PC-3 (cell line): ENCODE data around the gene AEBP1.

Source experiments
- EZH2 ChIP-seq: fragments of 300-600 bp; sonication (generic); IDR thresholded peaks from one replicate; pipeline ENCODE4 v1.6.1; 2017; ENCODE audit warnings: antibody characterized with exemption, mild to moderate bottlenecking, low read length; ENCODE audit not compliant: unreplicated experiment
- EZH2phosphoT487 ChIP-seq: fragments of 300-600 bp; sonication (generic); IDR thresholded peaks from 2 replicates; pipeline ENCODE4 v1.6.1; 2018; ENCODE audit warnings: mild to moderate bottlenecking, antibody characterized with exemption, low read length, borderline replicate concordance

DNA sequence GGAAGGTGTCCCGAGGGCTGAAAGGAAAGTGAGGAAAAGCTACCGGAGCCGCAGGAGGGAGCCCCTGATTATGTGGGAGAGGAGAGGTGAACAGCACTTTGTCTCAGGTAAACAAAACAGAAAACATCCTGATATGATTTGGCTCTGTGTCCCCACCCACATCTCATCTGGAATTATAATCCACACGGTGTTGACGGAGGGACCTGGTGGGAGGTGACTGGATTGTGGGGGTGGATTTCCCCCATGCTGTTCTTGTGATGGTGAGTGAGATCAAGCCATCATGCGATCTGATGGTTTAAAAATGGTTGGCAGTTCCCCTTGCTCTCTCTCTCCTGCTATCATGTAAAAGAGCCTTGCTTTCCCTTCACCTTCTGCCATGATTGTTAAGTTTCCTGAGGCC, 16.2 kb downstream of the AEBP1 start:
- no peak for TF ChIP-seq EZH2
- no peak for TF ChIP-seq EZH2phosphoT487
